K562 (cell line): ENCODE data around the gene ISG20L2. TPM values are rescaled to one million over a fixed set of nuclear protein-coding genes. Genes with fewer than 3 reads are reported as not detected.

ENCODE experiments used
- ARID4B ChIP-seq: sonication (generic); formaldehyde crosslinking; IDR thresholded peaks from 2 replicates; pipeline ENCODE4 v1.8.0; 2022; ENCODE audit warnings: mild to moderate bottlenecking, missing genetic modification reagents
- CBFB ChIP-seq: sonication (generic); formaldehyde crosslinking; IDR thresholded peaks from 2 replicates; pipeline ENCODE4 v1.4.0; 2020; ENCODE audit warnings: mild to moderate bottlenecking, missing genetic modification reagents
- CC2D1A ChIP-seq: fragments of 450-650 bp; IDR thresholded peaks from 2 replicates; pipeline ENCODE4 v1.6.1; 2017; ENCODE audit warnings: mild to moderate bottlenecking
- CREB1 ChIP-seq, 2 experiments: sonication (generic) in 1 of 2; formaldehyde crosslinking in 1 of 2; IDR thresholded peaks; 2 replicates each; pipeline versions ENCODE4 v1.6.1 to v1.8.0; 2012 to 2022; ENCODE audit warnings: inconsistent platforms in 1 of 2, mild to moderate bottlenecking in 1 of 2, missing genetic modification reagents in 1 of 2, moderate library complexity in 1 of 2
- CTCFL ChIP-seq: IDR thresholded peaks from 2 replicates; pipeline ENCODE4 v1.6.1; 2011; ENCODE audit warnings: borderline replicate concordance, low read depth, mild to moderate bottlenecking, moderate library complexity, low read length; ENCODE audit not compliant: insufficient read depth, poor library complexity, severe bottlenecking
- GATAD2A ChIP-seq: fragments of 450-650 bp; IDR thresholded peaks from 2 replicates; pipeline ENCODE4 v1.6.1; 2017
- GATAD2B ChIP-seq: fragments of 450-650 bp; IDR thresholded peaks from 2 replicates; pipeline ENCODE4 v1.6.1; 2017; ENCODE audit warnings: mild to moderate bottlenecking, borderline replicate concordance
- MAFG ChIP-seq: fragments of 450-650 bp; conservative IDR thresholded peaks from 2 replicates; pipeline ENCODE4 v1.6.1; 2016; ENCODE audit warnings: missing genetic modification characterization, missing compliant biosample characterization
- MTA3 ChIP-seq: fragments of 450-650 bp; formaldehyde crosslinking; IDR thresholded peaks from 2 replicates; pipeline ENCODE4 v1.6.1; 2017; ENCODE audit warnings: mild to moderate bottlenecking, borderline replicate concordance
- NR4A1 ChIP-seq, 2 experiments: fragments of 250-450 bp in 1 of 2; fragments of 450-650 bp in 1 of 2; sonication (Bioruptor Pico) in 1 of 2; IDR thresholded peaks; 2 replicates each; pipeline versions ENCODE4 v1.4.0 to v1.6.1; 2016 to 2020; ENCODE audit warnings: mild to moderate bottlenecking in 2 of 2, missing compliant biosample characterization in 1 of 2, missing genetic modification characterization in 1 of 2, moderate library complexity in 1 of 2
- PHF8 ChIP-seq: fragments of 200-600 bp; sonication (generic); IDR thresholded peaks from 2 replicates; pipeline ENCODE4 v1.6.1; 2012; ENCODE audit warnings: mixed run types, mild to moderate bottlenecking, inconsistent platforms, low read length, moderate library complexity, borderline replicate concordance
- SMC3 ChIP-seq: conservative IDR thresholded peaks from 2 replicates; pipeline ENCODE4 v1.6.1; 2011; ENCODE audit warnings: low read depth, low read length, improper control_type of control experiment; ENCODE audit not compliant: insufficient read depth
- TRIM28 ChIP-seq: fragments of 450-650 bp; IDR thresholded peaks from 2 replicates; pipeline ENCODE4 v1.6.1; 2017
- VEZF1 ChIP-seq: fragments of 200-800 bp; sonication (Bioruptor generic); IDR thresholded peaks from 2 replicates; pipeline ENCODE4 v1.6.1; 2017; ENCODE audit warnings: missing genetic modification characterization, missing compliant biosample characterization
- ZFPM2 ChIP-seq: fragments of 250-450 bp; sonication (Bioruptor Pico); IDR thresholded peaks from 2 replicates; pipeline ENCODE4 v1.5.1; 2022; ENCODE audit warnings: mild to moderate bottlenecking
- polyA plus RNA-seq, 8 experiments: library from polyadenylated mRNA; depleted of rRNA in 4 of 8; stranded (reverse) in 5 of 8; unstranded in 3 of 8; fragments of >200 nt; fragmentation: Nextera tagmentation in 2 of 8; fragmentation: Illumina TruSeq in 1 of 8; extraction: Ambion mirVana in 2 of 8; extraction: Trizol in 1 of 8; gene quantifications; 2 replicates each; pipeline versions ENCODE4 v1.2.1 to v1.2.3, GENCODE V29; 2011 to 2014; ENCODE audit warnings: inconsistent platforms in 1 of 8, missing spikeins in 1 of 8
- total RNA-seq, 7 experiments: library from RNA; depleted of rRNA in 6 of 7; stranded (reverse); fragments of >200 nt in 6 of 7; fragmentation: Illumina TruSeq in 2 of 7; extraction: Trizol in 2 of 7; gene quantifications; 2 replicates each; pipeline versions ENCODE4 v1.2.1 to v1.2.3, GENCODE V29; 2011 to 2021; ENCODE audit warnings: low replicate concordance in 1 of 7
- TF ChIP-seq, protein P1 (sequence below): fragments of 450-650 bp; IDR thresholded peaks from 2 replicates; pipeline ENCODE4 v1.6.1; 2017; ENCODE audit warnings: antibody characterized with exemption

The ISG20L2 gene
- total and polyA plus RNA-seq, 9 of the 15 experiments (the other 6 are each of a cell fraction or from before 2014, with no cell fraction given): 21.3 to 130 (median 50.3) TPM

GRCh38 chr1:156689035-156689952 is 39.3 kb downstream of the ISG20L2 start (continued):
- 0 out of 2 replicates have a peak, but pooled peaks have one; percentile 45 for TF ChIP-seq ARID4B (CRISPR knock-in tag)
- peak; percentile 84; the same call in 1 of the 2 replicates for TF ChIP-seq MTA3
- peak; percentile 41 for TF ChIP-seq CTCFL
- peak; percentile 18; the same call in 1 of the 2 replicates for TF ChIP-seq TRIM28
- 0 out of 2 replicates have a peak, but pooled peaks have one; percentile 21 for TF ChIP-seq NR4A1 (CRISPR knock-in tag; IDR thresholded peaks at IDR 0.05)
- no peak for TF ChIP-seq NR4A1 (tag; IDR thresholded peaks at IDR 0.05)
- peak; percentile 98 for TF ChIP-seq SMC3
- no peak for TF ChIP-seq ZFPM2 (CRISPR knock-in tag)
- no peak for TF ChIP-seq MAFG (tag)
- TF ChIP-seq CC2D1A: peak; percentile 85
- TF ChIP-seq GATAD2B: no peak; the same call in 1 of the 2 replicates
- TF ChIP-seq CBFB (CRISPR knock-in tag): no peak
- peak; percentile 35; the same call in 1 of the 2 replicates for TF ChIP-seq GATAD2A
- peak; percentile 18; the same call in 1 of the 2 replicates for TF ChIP-seq PHF8
- TF ChIP-seq CREB1 (IDR thresholded peaks at IDR 0.05): no peak
- peak; percentile 46 for TF ChIP-seq CREB1 (CRISPR knock-in tag; IDR thresholded peaks at IDR 0.05)
- peak; percentile 61 for TF ChIP-seq VEZF1 (CRISPR knock-in tag)
- TF ChIP-seq, protein P1, sequence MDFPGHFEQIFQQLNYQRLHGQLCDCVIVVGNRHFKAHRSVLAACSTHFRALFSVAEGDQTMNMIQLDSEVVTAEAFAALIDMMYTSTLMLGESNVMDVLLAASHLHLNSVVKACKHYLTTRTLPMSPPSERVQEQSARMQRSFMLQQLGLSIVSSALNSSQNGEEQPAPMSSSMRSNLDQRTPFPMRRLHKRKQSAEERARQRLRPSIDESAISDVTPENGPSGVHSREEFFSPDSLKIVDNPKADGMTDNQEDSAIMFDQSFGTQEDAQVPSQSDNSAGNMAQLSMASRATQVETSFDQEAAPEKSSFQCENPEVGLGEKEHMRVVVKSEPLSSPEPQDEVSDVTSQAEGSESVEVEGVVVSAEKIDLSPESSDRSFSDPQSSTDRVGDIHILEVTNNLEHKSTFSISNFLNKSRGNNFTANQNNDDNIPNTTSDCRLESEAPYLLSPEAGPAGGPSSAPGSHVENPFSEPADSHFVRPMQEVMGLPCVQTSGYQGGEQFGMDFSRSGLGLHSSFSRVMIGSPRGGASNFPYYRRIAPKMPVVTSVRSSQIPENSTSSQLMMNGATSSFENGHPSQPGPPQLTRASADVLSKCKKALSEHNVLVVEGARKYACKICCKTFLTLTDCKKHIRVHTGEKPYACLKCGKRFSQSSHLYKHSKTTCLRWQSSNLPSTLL: no peak
